G401 (cell line): ENCODE measurements around the gene ABCC3. TPM values are rescaled to one million over a fixed set of nuclear protein-coding genes. Genes with fewer than 3 reads are reported as not detected.

Experiments
- DNase-seq: peaks from one replicate; pipeline ENCODE4 v3.0.0-alpha.2; 2015; ENCODE audit warnings: low spot score
- in situ Hi-C: cut with HindIII; loops from 2 replicates; pipeline ENCODE4 v1.10.0; 2016; ENCODE audit warnings: low sequenced_read_pairs, mixed read lengths
- total RNA-seq: library from RNA; depleted of rRNA; stranded (reverse); fragments of >200 nt; shearing (Covaris generic); gene quantifications from 2 replicates; pipeline ENCODE4 v1.2.3, GENCODE V29; 2014

Gene ABCC3
- total RNA-seq, 1 experiment from 2014 or later = not detected

- no peak for DNase-seq
- in situ Hi-C loops = loop anchor here (5.0 kb wide), 1 partner anchor 76 kb away; the partner anchor contains the start of gene CACNA1G
Measured at GRCh38 chr17:50638606-50638965, 3.9 kb downstream of the ABCC3 start.

- in situ Hi-C loops = loop anchor here (5.0 kb wide), 1 partner anchor 77 kb away; the partner anchor contains the start of gene CACNA1G
- peak; percentile 33 for DNase-seq
Measured at GRCh38 chr17:50638966-50639713, 4.5 kb downstream of the ABCC3 start.

GRCh38 chr17:50640686-50641351 is 6.1 kb downstream of the ABCC3 start:
- no peak for DNase-seq
- in situ Hi-C loops = no loop called here

GRCh38 chr17:50641357-50641756 is 6.7 kb downstream of the ABCC3 start:
- in situ Hi-C loops = no loop called here
- no peak for DNase-seq

GRCh38 chr17:50642071-50642721 is 7.5 kb downstream of the ABCC3 start:
- in situ Hi-C loops = no loop called here

GRCh38 chr17:50642722-50643656 is 8.3 kb downstream of the ABCC3 start:
- in situ Hi-C loops = no loop called here
- no peak for DNase-seq

More at GRCh38 chr17:50642071-50642721, 7.5 kb downstream of the ABCC3 start:
- no peak for DNase-seq

- in situ Hi-C loops = no loop called here
- no peak for DNase-seq
Measured at GRCh38 chr17:50645748-50646682, 11.3 kb downstream of the ABCC3 start.

- DNase-seq = peak; percentile 76
- in situ Hi-C loops = no loop called here
Measured at GRCh38 chr17:50647187-50647586, 12.5 kb downstream of the ABCC3 start.

- DNase-seq = no peak
- in situ Hi-C loops = no loop called here
Measured at GRCh38 chr17:50649042-50649908, 14.6 kb downstream of the ABCC3 start.

GRCh38 chr17:50651661-50652060 is 17.0 kb downstream of the ABCC3 start:
- in situ Hi-C loops = no loop called here
- no peak for DNase-seq

GRCh38 chr17:50653738-50654137 is 19.1 kb downstream of the ABCC3 start:
- in situ Hi-C loops = no loop called here
- DNase-seq = no peak

GRCh38 chr17:50656509-50656908 is 21.8 kb downstream of the ABCC3 start:
- in situ Hi-C loops = no loop called here
- DNase-seq = no peak

- DNase-seq = no peak
- in situ Hi-C loops = no loop called here
Measured at GRCh38 chr17:50657054-50657453, 22.4 kb downstream of the ABCC3 start.

- DNase-seq = no peak
- in situ Hi-C loops = no loop called here
Measured at GRCh38 chr17:50657627-50658026, 22.9 kb downstream of the ABCC3 start.

- no peak for DNase-seq
- in situ Hi-C loops = no loop called here
Measured at GRCh38 chr17:50658616-50659015, 23.9 kb downstream of the ABCC3 start.

GRCh38 chr17:50659179-50659578 is 24.5 kb downstream of the ABCC3 start:
- in situ Hi-C loops = no loop called here
- no peak for DNase-seq
